ENCODE results near the gene MRPS18C.
A peak's percentile ranks its signal among the peaks of the same experiment; 100 is the strongest.

The MRPS18C gene

GRCh38 chr4:83455281-83456183 lies at the start of gene MRPS18C, which contains the start of gene HELQ:
MRPS18C (plus strand) TSS chr4:83456058; CDS start chr4:83456078, 20 bp downstream.
HELQ (minus strand) TSS chr4:83455823; CDS start chr4:83455693, 130 bp downstream.
- peak; percentile 99 for FAIRE-seq
- peak; percentile 77 for DNase-seq (ENCODE audit: insufficient read length, low spot score)

- FAIRE-seq (no peak), DNase-seq (ENCODE audit: insufficient read length, low spot score) (no peak)
These were observed 47.0 kb upstream of the MRPS18C start for GRCh38 chr4:83408908-83409307.

DNA sequence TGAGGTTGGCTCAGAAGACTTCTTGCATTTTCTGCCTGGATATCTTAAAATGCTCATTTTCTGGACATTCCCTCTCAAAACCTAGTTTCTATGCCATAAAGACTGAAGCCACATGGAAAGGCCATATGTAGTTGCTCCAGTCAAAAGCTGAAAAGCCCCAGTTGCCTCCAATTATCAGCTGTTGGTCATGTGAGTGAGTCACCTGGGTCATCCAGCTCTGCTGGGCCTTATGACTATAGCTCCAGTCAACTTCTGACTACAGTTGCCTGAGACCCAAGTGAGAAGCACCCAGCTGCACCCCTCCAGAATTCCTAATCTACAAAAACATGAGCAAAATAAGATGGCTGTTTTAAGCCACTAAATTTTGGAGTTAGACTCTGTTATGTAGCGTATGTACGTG lies 42.2 kb upstream of the MRPS18C start:
- no peak for DNase-seq (ENCODE audit: insufficient read length, low spot score)
- no peak for FAIRE-seq

DNA sequence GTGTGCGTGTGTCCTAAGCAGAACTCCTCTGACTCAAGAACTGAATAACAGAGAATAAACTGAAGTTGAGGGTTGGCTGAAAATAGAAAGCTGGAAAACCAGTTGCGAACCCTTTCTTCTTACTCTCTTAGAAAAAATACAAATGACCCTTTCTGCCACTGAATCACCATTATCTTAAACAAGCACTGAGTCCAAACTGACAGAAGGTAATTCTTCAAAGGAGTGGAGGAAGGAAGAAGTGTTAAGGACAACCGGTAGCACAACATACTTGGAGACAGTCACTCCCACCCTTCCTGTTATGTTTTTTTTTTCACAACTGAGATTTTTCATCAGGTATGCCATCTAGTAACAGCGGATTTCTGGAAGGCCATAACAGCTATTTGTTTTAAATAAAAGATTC lies 38.3 kb upstream of the MRPS18C start:
- DNase-seq (ENCODE audit: insufficient read length, low spot score) (no peak), FAIRE-seq (no peak)

DNA sequence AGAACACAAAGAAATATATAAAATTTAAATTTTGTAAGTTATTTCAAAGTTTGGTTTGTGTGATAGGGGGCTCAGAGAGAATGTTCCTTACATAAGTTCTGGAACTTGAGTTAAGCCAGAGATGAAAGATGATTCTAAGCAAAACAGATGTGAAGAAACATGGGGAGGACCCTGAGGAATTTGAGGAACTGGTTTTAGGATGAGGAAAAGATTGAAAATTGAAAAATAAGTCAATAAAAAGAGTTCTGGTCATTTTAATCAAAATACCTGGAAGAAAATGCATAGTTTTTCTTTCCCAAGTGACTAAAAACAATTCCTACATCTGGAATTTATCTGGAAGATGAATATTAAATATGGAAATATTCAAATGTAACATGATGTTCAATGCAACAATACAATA lies 37.6 kb upstream of the MRPS18C start:
- FAIRE-seq = no peak

DNA sequence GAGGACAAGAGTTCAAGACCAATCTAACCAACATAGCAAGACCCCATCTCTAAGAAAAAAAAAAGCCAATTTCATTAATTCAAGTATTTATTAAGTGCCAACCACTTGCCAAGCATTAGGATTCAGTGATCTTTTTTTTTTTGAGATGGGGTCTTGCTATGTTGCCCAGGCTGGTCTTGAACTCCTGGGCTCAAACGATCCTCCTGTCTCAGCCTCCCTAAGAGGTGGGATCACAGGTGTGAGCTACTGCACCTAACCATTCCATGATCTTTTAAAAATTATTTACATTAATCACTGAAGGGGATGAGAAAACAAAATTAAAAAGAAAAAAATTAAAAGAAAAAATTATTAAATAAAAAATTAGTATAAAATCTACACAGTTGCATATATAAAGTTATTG lies 24.7 kb upstream of the MRPS18C start:
- FAIRE-seq (no peak), DNase-seq (ENCODE audit: insufficient read length, low spot score) (no peak)

More for the DNA sequence above, 37.6 kb upstream of the MRPS18C start:
- no peak for DNase-seq (ENCODE audit: insufficient read length, low spot score)

DNA sequence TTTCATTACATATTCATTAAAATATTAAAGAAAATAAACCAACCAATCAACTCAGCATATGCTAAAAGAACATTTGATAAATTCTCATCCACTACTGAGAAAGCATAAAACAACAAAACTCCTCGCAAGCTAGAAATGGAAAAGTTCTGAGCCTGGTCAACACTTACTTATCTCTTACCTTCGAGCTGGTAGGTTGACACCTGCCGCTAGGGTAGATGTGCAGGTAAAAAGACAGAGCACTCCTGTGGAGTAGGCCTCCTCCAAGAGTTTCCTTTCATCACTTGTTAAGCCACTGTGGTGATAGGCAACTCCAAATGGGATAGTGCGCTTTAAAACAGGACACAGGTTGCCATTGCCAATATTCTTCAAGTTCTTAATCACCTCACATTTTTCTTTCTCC lies 19.2 kb upstream of the MRPS18C start:
- DNase-seq (ENCODE audit: insufficient read length, low spot score) (no peak), FAIRE-seq (no peak)

- DNase-seq (ENCODE audit: insufficient read length, low spot score) (no peak), FAIRE-seq (no peak)
These were observed 17.1 kb upstream of the MRPS18C start for GRCh38 chr4:83438719-83439118.

GRCh38 chr4:83440148-83440814 lies 15.6 kb upstream of the MRPS18C start:
- FAIRE-seq (peak; percentile 4), DNase-seq (ENCODE audit: insufficient read length, low spot score) (no peak)

- FAIRE-seq (peak; percentile 70), DNase-seq (ENCODE audit: insufficient read length, low spot score) (no peak)
These were observed 15.0 kb upstream of the MRPS18C start for GRCh38 chr4:83440899-83441298.

- peak; percentile 44 for FAIRE-seq
- DNase-seq (ENCODE audit: insufficient read length, low spot score) = no peak
These were observed 6.8 kb upstream of the MRPS18C start for GRCh38 chr4:83449009-83449408.

DNA sequence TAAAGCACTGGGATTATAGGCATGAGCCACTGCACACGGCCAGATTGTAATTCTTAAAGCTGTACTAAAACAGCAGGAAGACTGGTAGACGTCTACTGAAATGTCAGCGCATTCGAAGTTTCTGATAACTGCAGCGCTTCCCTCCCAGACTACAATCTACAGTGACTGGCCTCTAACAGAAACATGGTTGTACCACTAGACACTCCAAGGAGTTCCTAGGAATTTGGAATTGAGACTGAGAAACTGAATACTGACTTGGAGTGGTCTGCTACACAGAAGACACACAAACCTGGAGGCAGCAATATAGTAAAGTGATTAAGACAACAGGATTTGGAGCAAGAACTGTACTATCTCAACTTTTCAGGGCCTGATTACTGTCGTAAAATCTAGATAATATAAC lies 1.2 kb upstream of the MRPS18C start:
- no peak for FAIRE-seq
- no peak for DNase-seq (ENCODE audit: insufficient read length, low spot score)

- FAIRE-seq (no peak), DNase-seq (ENCODE audit: insufficient read length, low spot score) (no peak)
These were observed 285 bp downstream of the MRPS18C start for GRCh38 chr4:83456184-83456501.

GRCh38 chr4:83473423-83473822 lies 17.6 kb downstream of the MRPS18C start:
- no peak for FAIRE-seq

GRCh38 chr4:83473966-83474365 lies 18.1 kb downstream of the MRPS18C start:
- FAIRE-seq (no peak), DNase-seq (ENCODE audit: insufficient read length, low spot score) (no peak)

More at GRCh38 chr4:83473423-83473822, 17.6 kb downstream of the MRPS18C start:
- no peak for DNase-seq (ENCODE audit: insufficient read length, low spot score)

DNA sequence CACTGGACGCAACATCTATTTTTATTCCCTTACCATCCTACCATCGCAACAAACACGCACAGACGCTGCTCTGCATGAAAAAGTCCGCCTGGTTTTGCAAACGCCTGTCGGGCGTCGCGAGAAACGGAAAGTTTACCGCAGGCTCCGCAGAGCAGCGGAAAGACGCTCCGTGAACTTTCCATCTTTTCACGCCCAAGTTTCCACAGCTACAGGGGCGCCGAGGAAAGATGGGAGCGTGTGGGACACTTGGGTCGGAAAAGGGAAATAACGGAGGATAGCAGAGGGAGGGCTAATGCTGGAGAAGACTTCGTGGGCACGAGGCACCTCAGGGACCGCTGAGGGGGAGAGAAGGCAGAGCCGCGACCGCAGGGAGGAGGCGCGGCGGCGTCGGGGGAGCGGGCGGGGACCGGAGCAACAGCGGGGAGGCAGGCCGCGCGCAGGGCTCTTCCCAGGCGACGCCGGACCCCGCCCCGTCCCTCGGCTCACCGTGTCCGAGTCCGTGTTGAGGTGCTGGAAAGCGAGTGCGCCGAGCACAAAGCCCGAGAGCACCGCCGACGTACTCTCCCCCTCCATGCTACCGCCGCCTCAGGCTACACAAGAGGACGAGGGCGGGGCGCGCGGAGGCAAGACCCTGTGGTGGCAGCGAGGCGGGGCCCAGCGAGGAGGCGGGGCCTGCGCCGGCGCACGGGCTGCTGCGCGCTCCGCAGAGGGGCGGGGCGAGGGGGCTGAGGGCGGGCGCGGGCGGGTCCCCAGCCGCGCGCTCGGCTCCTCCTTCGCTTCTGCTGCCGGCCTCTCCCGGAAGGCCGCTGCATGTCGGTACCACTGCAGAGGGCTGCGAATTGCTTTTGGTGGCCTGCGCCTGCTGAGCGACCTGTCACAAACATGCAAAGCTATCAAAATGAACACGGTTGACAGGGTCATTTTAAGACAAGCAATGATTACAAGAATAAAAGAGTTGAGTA lies 28.9 kb downstream of the MRPS18C start, which contains the start of gene ABRAXAS1:
Gene ABRAXAS1 (minus strand): TSS at position 601 of the 962 bp plus-strand sequence. CDS start 28 bp downstream, at position 573.
- peak; percentile 97 for FAIRE-seq
- DNase-seq (ENCODE audit: insufficient read length, low spot score) = peak; percentile 92

DNA sequence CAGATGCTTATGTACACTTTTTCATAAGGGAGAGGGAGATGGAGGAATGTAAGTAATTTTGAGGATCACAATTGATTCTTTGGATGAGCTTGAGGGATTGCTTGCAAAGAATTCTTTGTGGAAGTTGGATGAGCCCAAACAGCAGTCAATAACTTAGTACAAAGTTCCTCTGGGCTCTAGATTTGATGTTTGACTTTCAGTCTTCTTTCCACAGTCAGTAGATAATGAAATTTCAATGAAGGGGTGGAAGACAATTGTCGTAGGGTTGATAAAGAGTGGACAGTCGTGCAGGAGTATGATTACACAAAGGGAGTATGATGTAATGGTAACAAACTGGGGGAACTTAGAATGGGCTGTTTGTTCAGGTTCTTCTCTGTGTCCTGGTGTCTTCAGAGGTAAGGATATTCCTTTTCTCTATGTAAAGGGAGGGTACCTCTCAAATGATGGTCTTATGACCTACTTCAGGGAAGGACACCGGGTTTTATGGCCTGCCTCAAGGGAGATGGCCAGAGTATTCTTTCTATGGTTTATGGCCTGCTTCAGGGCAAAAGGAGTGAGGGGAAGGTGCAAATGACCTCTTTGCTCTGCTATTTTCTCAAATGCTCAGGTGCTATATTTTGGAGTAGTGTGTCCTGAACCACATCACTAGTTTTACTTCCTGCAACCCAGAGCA lies 30.7 kb downstream of the MRPS18C start:
- DNase-seq (ENCODE audit: insufficient read length, low spot score) (no peak), FAIRE-seq (no peak)

DNA sequence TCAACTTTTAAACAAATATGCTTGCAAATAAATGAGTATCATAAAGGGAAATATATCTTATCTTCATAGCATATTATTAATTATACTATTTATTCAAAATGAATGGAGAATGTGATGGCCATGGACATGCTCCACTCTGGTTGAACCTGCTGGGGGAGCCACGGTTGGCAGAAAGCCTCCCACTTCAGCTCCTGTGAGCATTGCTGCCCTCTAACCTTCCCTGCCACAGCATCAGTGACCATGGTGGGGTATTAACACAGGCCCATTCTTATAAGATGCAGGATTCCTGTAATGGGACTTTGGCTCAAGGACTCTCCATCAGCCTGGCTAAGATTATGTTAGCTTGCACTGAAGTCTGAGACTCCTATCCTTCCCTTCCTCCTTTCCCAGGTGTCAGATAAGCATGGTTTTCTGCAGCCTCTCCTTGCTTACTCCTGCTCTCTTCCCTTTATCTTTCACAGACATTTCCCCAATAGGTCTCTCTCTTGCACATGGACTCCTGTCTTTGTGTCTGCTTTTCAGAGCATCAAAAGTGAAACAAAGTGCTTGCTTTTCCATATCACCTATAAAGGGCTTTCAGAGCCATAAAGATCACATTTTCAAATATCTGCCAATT lies 34.0 kb downstream of the MRPS18C start:
- DNase-seq (ENCODE audit: insufficient read length, low spot score) (no peak), FAIRE-seq (no peak)

GRCh38 chr4:83490876-83491450 lies 35.1 kb downstream of the MRPS18C start:
- FAIRE-seq = peak; percentile 77

More at GRCh38 chr4:83490876-83491450, 35.1 kb downstream of the MRPS18C start:
- DNase-seq (ENCODE audit: insufficient read length, low spot score) = peak; percentile 24

All from GM19239 (cell line).